ENCODE results near the gene PRDX3.

Gene PRDX3

GRCh38 chr10:119129721-119130120, 48.9 kb downstream of the PRDX3 start:
- DNase-seq (ENCODE audit: low spot score) = no peak

DNA sequence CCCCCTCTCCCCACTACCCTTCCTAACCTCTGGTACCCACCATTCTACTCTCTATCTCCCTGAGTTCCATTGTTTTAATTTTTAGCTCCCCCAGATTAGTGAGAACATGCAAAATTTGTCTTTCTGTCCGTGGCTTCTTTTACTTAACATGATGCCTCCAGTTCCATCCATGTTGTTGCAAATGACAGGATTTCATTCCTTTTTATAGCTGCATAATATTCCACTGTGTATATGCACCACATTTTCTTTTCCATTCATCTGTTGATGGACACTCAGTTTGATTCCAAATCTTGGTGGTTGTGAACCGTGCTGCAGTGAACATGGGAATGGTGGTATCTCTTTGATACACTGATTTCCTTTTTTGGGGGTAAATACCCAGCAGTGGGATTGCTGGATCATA, 52.7 kb downstream of the PRDX3 start:
- no peak for DNase-seq (ENCODE audit: low spot score)

GRCh38 chr10:119120875-119121274, 57.7 kb downstream of the PRDX3 start:
- no peak for DNase-seq (ENCODE audit: low spot score)

GRCh38 chr10:119120413-119120867, 58.2 kb downstream of the PRDX3 start:
- no peak for DNase-seq (ENCODE audit: low spot score)

DNA sequence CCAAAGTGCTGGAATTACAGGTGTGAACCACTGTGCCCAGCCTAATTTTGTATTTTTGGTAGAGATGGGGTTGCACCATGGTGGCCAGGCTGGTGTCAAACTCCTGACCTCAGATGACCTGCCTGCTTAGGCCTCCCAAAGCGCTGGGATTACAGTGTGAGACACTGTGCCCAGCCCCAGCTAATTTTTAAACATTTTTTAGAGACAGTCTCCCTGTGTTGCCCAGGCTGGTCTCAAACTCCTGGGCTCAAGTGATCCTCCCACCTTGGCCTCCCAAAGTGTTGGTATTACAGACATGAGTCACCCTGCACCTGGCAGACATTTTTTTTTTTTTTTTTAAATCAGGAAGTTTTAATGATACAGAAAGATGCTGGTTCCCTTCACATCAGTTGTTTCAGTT, 59.2 kb downstream of the PRDX3 start:
- DNase-seq (ENCODE audit: low spot score) = no peak

DNA sequence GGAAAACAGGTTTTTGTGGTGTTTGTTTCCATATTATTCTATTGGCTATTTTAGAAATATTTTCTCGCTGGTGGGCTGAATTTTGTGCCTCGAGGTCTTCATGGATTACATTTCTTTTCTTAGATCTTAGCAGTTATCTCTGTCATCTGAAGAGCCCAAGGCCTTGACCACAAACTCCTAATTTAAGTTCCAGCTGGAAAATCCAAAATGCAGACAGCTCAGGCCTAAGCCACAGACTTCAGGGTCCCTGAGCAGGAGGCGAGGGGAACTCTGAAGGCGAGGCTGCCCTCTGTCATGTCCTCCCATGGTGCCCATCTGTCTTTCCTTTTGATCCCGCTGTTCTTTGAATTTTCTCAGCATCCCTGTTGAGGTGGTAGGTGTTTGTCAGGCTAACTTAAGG, 60.4 kb downstream of the PRDX3 start:
- no peak for DNase-seq (ENCODE audit: low spot score)

Data from hepatic stellate cell (primary cell).